A549 (cell line): ENCODE measurements around the gene IFIT1B. TPM values are rescaled to one million over a fixed set of nuclear protein-coding genes. Genes with fewer than 3 reads are reported as not detected.
"Not testable (repeated sequence)": the region's sequence is repeated elsewhere in the genome, so short reads cannot be mapped to it uniquely, and the experiment has no call there.

Source experiments
- ATAC-seq, 2 experiments: fragments of 200-7000 bp in 1 of 2; fragments of >200 bp in 1 of 2; cut with Nextera tagmentation in 1 of 2; cut with Tn5 transposase in 1 of 2; 3 replicates each; pipeline versions ENCODE4 v1.8.0 to v1.9.1; 2018 to 2020; ENCODE audit warnings: mild to moderate bottlenecking in 1 of 2, moderate library complexity in 1 of 2
- CTCF ChIA-PET: fragments of 300-600 bp; sonication (Branson Sonifier 250); formaldehyde crosslinking; extraction: SDS; loops from one replicate; lab custom pipeline; 2021; ENCODE audit warnings: antibody characterized with exemption, inconsistent platforms; lab: Yijun Ruan, JAX
- POLR2A ChIA-PET: fragments of 350-600 bp; formaldehyde crosslinking; extraction: SDS; loops from one replicate; lab custom pipeline; 2021; ENCODE audit warnings: antibody characterized with exemption, inconsistent platforms; lab: Yijun Ruan, JAX
- DNase-seq, 2 experiments: peaks; one replicate each; pipeline versions ENCODE4 v3.0.0 to v3.0.0-alpha.2; 2011 to 2016; ENCODE audit warnings: low read depth in 1 of 2, low spot score in 1 of 2
- FAIRE-seq: peaks from 2 replicates; lab custom pipeline; 2011; peaks lifted over from hg19 to GRCh38; lab: Jason Lieb, UNC
- H3K27ac ChIP-seq, 2 experiments: fragments of >200 bp; sonication (Bioruptor Twin); formaldehyde crosslinking; 3 replicates each; pipeline ENCODE4 v1.5.1; 2016 to 2017
- H3K4me1 ChIP-seq: fragments of >200 bp; sonication (Bioruptor Twin); formaldehyde crosslinking; 3 replicates; pipeline ENCODE4 v1.6.1; 2016
- H3K4me2 ChIP-seq: fragments of >200 bp; sonication (Bioruptor Twin); formaldehyde crosslinking; 3 replicates; pipeline ENCODE4 v1.6.1; 2016
- H3K4me3 ChIP-seq: fragments of >200 bp; sonication (Bioruptor Twin); formaldehyde crosslinking; 3 replicates; pipeline ENCODE4 v1.5.1; 2016
- H3K9me3 ChIP-seq: fragments of >200 bp; sonication (Bioruptor Twin); formaldehyde crosslinking; 3 replicates; pipeline ENCODE4 v1.6.1; 2016
- BHLHE40 ChIP-seq: IDR thresholded peaks from 2 replicates; pipeline ENCODE4 v1.6.1; 2012; ENCODE audit warnings: low read depth, low read length, inconsistent platforms
- CHD2 ChIP-seq: fragments of 150-350 bp; IDR thresholded peaks from 2 replicates; pipeline ENCODE4 v1.6.1; 2014; ENCODE audit warnings: low read length; ENCODE audit not compliant: partially characterized antibody
- EHF ChIP-seq: fragments of 250-450 bp; sonication (Bioruptor Pico); IDR thresholded peaks from 2 replicates; pipeline ENCODE4 v1.5.0; 2020; ENCODE audit warnings: mild to moderate bottlenecking
- HOXB13 ChIP-seq: fragments of 250-450 bp; sonication (Bioruptor Pico); IDR thresholded peaks from 2 replicates; pipeline ENCODE4 v1.5.0; 2020; ENCODE audit warnings: low read depth, mild to moderate bottlenecking, moderate library complexity
- HOXB5 ChIP-seq: fragments of 250-450 bp; sonication (Bioruptor Pico); IDR thresholded peaks from 2 replicates; pipeline ENCODE4 v1.5.0; 2020; ENCODE audit warnings: mild to moderate bottlenecking, moderate library complexity
- JUN ChIP-seq, 2 experiments: fragments of >200 bp; sonication (Bioruptor Twin); formaldehyde crosslinking; IDR thresholded peaks; 2 replicates in 1 of 2; 3 replicates in 1 of 2; pipeline ENCODE4 v1.6.1; 2016 to 2017
- KDM5A ChIP-seq: fragments of 200-600 bp; sonication (generic); IDR thresholded peaks from 2 replicates; pipeline ENCODE4 v1.6.1; 2016; ENCODE audit warnings: antibody characterized with exemption, mild to moderate bottlenecking
- MAFK ChIP-seq: fragments of 450-650 bp; IDR thresholded peaks from 2 replicates; pipeline ENCODE4 v1.6.1; 2014; ENCODE audit not compliant: partially characterized antibody
- NR3C1 ChIP-seq: fragments of >200 bp; sonication (Bioruptor Twin); formaldehyde crosslinking; IDR thresholded peaks from 3 replicates; pipeline ENCODE4 v1.6.1; 2017
- POLR2A ChIP-seq: IDR thresholded peaks from 2 replicates; pipeline ENCODE4 v1.6.1; 2012; ENCODE audit warnings: mild to moderate bottlenecking, low read length
- SREBF2 ChIP-seq: fragments of 450-650 bp; IDR thresholded peaks from 2 replicates; pipeline ENCODE4 v1.6.1; 2014; ENCODE audit warnings: mild to moderate bottlenecking, moderate library complexity
- ZC3H11A ChIP-seq: fragments of 450-650 bp; IDR thresholded peaks from 2 replicates; pipeline ENCODE4 v1.6.1; 2014; ENCODE audit warnings: antibody characterized with exemption, mild to moderate bottlenecking
- ZSCAN20 ChIP-seq: fragments of 250-450 bp; sonication (Bioruptor Pico); IDR thresholded peaks from 2 replicates; pipeline ENCODE4 v1.8.0; 2022; ENCODE audit warnings: mild to moderate bottlenecking, moderate library complexity
- WGBS: methylation state at CpG from one replicate; pipeline ENCODE4 v1.1.6; 2017; ENCODE audit errors: missing lambda C conversion rate; 5-methylcytosine and 5-hydroxymethylcytosine counted together
- polyA plus RNA-seq, 4 experiments: library from polyadenylated mRNA; depleted of rRNA in 3 of 4; stranded (reverse); fragments of >200 nt; fragmentation: RNase III in 1 of 4; extraction: RNeasy Plus Mini Kit Qiagen cat#74134 plus additional on column Dnase treatment in 1 of 4; gene quantifications; 2 replicates in 3 of 4; 3 replicates in 1 of 4; pipeline ENCODE4 v1.2.3, GENCODE V29; 2011 to 2017
- TF ChIP-seq, protein P1 (sequence below): fragments of 250-450 bp; sonication (Bioruptor Pico); IDR thresholded peaks from 2 replicates; pipeline ENCODE4 v1.5.0; 2021; ENCODE audit warnings: mild to moderate bottlenecking, moderate library complexity, borderline replicate concordance
- TF ChIP-seq, protein P2 (sequence below): IDR thresholded peaks from 2 replicates; pipeline ENCODE4 v1.6.1; 2012

Gene IFIT1B
- polyA plus RNA-seq, 2 of the 4 experiments (the other 2 are of a cell fraction), result not detected

DNA sequence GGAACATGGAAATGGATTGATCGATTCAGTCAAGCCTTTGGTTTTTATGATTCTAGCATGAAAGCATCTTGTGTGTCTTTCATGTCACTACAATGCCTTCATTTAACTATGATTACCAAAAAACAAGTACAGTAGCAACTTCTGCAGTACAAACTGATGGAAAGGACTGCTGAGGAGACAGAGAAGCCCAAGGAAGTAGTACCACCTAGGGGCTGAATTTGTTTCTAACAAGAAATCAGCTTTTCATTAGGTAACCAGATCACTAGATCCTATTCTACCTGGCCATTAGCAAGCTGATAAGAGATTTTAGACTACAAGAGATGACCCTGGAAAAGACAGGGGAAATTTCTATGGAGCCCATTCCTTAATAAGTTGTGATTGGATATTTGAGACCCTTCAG, 11.4 kb downstream of the IFIT1B start (continued):
- TF ChIP-seq, protein P1, sequence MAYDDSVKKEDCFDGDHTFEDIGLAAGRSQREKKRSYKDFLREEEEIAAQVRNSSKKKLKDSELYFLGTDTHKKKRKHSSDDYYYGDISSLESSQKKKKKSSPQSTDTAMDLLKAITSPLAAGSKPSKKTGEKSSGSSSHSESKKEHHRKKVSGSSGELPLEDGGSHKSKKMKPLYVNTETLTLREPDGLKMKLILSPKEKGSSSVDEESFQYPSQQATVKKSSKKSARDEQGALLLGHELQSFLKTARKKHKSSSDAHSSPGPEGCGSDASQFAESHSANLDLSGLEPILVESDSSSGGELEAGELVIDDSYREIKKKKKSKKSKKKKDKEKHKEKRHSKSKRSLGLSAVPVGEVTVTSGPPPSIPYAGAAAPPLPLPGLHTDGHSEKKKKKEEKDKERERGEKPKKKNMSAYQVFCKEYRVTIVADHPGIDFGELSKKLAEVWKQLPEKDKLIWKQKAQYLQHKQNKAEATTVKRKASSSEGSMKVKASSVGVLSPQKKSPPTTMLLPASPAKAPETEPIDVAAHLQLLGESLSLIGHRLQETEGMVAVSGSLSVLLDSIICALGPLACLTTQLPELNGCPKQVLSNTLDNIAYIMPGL (CRISPR knock-in tag), result no peak
- TF ChIP-seq MAFK, result no peak
- TF ChIP-seq ZC3H11A, result no peak
- TF ChIP-seq NR3C1, result no peak
- TF ChIP-seq, protein P2, sequence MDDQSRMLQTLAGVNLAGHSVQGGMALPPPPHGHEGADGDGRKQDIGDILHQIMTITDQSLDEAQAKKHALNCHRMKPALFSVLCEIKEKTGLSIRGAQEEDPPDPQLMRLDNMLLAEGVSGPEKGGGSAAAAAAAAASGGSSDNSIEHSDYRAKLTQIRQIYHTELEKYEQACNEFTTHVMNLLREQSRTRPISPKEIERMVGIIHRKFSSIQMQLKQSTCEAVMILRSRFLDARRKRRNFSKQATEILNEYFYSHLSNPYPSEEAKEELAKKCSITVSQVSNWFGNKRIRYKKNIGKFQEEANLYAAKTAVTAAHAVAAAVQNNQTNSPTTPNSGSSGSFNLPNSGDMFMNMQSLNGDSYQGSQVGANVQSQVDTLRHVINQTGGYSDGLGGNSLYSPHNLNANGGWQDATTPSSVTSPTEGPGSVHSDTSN, result no peak
- TF ChIP-seq HOXB5 (CRISPR knock-in tag), result no peak
- no peak for TF ChIP-seq BHLHE40
- no peak for TF ChIP-seq CHD2
- TF ChIP-seq KDM5A, result no peak
- no peak for TF ChIP-seq SREBF2
- no peak for TF ChIP-seq POLR2A
- TF ChIP-seq EHF (CRISPR knock-in tag), result no peak

DNA sequence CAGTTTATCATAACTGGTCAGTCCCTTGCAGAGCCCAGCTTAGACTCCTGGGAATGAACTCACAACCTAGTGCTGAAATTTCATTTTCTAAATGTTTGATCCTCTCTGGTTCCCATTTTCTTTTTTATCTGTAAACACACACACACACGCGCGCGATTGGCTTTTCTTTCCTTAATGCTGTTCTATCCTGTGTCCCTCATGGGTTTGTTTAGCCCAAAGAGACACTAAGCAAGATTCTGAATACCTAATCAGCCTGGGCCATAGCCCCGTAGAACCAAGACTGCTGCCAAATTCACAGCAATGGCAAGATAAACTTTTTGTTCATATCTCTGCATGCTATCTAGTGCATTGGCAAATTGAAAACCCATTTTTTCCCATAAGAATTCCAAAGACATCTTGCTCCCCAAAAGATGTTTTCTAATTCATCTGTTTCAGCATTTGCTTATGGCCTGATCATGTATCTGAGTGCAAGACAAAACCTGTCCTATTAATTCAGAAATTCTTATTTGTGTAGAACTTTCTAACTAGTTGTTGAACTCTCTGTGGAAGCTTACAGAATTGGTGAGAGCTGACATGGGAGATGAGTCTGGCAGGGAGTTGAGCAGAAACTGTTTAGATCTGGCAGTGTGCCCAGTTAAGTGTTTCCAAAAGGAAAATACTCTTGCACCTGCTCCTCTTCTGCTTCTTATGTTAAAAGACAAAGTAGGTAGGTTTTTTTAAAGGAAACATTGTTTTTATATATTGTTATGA, 12.8 kb downstream of the IFIT1B start:
- H3K4me3 ChIP-seq, result no peak overlapping the region
- H3K27ac ChIP-seq, result no peak overlapping the region
- ChIA-PET CTCF (interaction anchor here (0.9 to 4.2 kb wide), 7 partner anchors 21 to 173 kb away, joined by 3 to 17 read pairs (median 7); no protein-coding TSS in a partner anchor), POLR2A (no interaction called here)
- FAIRE-seq (no peak), ATAC-seq (no peak), DNase-seq (no peak)
- 94% methylated on average over 5 of the region's 5 CpGs for WGBS
- H3K4me2 ChIP-seq, result no peak overlapping the region
- TF ChIP-seq POLR2A (no peak), JUN (IDR thresholded peaks at IDR 0.05) (no peak), HOXB13 (CRISPR knock-in tag) (no peak), ZSCAN20 (CRISPR knock-in tag) (no peak), KDM5A (no peak)
- TF ChIP-seq, protein P2, result no peak
- H3K4me1 ChIP-seq, result peaks cover 13% of the 10 kb centered on the region
- no peaks in the 10 kb centered on the region for H3K9me3 ChIP-seq

DNA sequence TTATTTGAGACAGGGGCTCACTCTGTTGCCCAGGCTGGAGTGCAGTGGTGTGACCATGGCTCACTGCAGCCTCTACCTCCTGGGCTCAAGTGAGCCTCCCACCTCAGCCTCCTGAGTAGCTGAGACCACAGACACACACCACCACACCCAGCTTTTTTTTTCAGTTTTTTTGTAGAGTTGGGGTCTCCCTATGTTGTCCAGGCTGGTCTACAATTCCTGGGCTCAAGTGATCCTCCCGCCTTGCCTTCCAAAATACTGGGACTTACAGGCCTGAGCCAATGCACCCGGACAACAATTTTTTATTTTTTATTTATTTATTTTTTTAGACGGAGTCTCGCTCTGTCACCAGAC, 13.3 kb downstream of the IFIT1B start:
- H3K9me3 ChIP-seq, H3K4me3 ChIP-seq, H3K27ac ChIP-seq, FAIRE-seq, H3K4me2 ChIP-seq, DNase-seq, ATAC-seq, POLR2A ChIA-PET: not testable (repeated sequence)
- WGBS, result 94% methylated on average over 4 of the region's 4 CpGs
- CTCF ChIA-PET, result interaction anchor here (0.9 to 4.2 kb wide), 4 partner anchors 21 to 173 kb away, joined by 3 to 17 read pairs (median 4); no protein-coding TSS in a partner anchor
- peaks cover 13% of the 10 kb centered on the region for H3K4me1 ChIP-seq
